GM18498 (cell line): Measurements from ENCODE around the gene MED13.
"Not testable (repeated sequence)": the region's sequence is repeated elsewhere in the genome, so short reads cannot be mapped to it uniquely, and the experiment has no call there.

Experiments used
- ATAC-seq: cut with Tn5 transposase; IDR thresholded peaks from one replicate; pipeline ENCODE4 v1.9.1; 2021; ENCODE audit warnings: mild to moderate bottlenecking, moderate library complexity; ENCODE audit not compliant: unreplicated experiment

The MED13 gene

GRCh38 chr17:62089334-62089733 is 24.3 kb upstream of the MED13 start:
- ATAC-seq: no peak

GRCh38 chr17:62086737-62087136 is 21.7 kb upstream of the MED13 start:
- no peak for ATAC-seq

GRCh38 chr17:62085511-62086408 is 20.7 kb upstream of the MED13 start:
- ATAC-seq: no peak

GRCh38 chr17:62084585-62084984 is 19.5 kb upstream of the MED13 start:
- no peak for ATAC-seq

- no peak for ATAC-seq
Observed at GRCh38 chr17:62083651-62084050, 18.6 kb upstream of the MED13 start.

GRCh38 chr17:62080647-62081046 is 15.6 kb upstream of the MED13 start:
- no peak for ATAC-seq

- no peak for ATAC-seq
Observed at GRCh38 chr17:62078009-62078408, 12.9 kb upstream of the MED13 start.

GRCh38 chr17:62076864-62077788 is 12.0 kb upstream of the MED13 start:
- no peak for ATAC-seq

- ATAC-seq: no peak
Observed at GRCh38 chr17:62075308-62075815, 10.3 kb upstream of the MED13 start.

- no peak for ATAC-seq
Observed at GRCh38 chr17:62073993-62074392, 8.9 kb upstream of the MED13 start.

GRCh38 chr17:62072855-62073254 is 7.8 kb upstream of the MED13 start:
- not testable (repeated sequence) for ATAC-seq

- no peak for ATAC-seq
Observed at GRCh38 chr17:62070900-62071299, 5.8 kb upstream of the MED13 start.

GRCh38 chr17:62067165-62068145 is 2.4 kb upstream of the MED13 start:
- no peak for ATAC-seq

GRCh38 chr17:62065611-62066468 is 762 bp upstream of the MED13 start:
- ATAC-seq: peak; percentile 92

- ATAC-seq: no peak
Observed at GRCh38 chr17:62064029-62064790, 868 bp downstream of the MED13 start.

GRCh38 chr17:62062944-62063343 is 2.1 kb downstream of the MED13 start:
- no peak for ATAC-seq

GRCh38 chr17:62062302-62062701 is 2.8 kb downstream of the MED13 start:
- no peak for ATAC-seq

GRCh38 chr17:62059414-62059813 is 5.7 kb downstream of the MED13 start:
- no peak for ATAC-seq

GRCh38 chr17:62058611-62059010 is 6.5 kb downstream of the MED13 start:
- ATAC-seq: no peak
